Cardiac fibroblast (primary cell): ENCODE measurements around the gene SERF2.
"Not testable (repeated sequence)": the region's sequence is repeated elsewhere in the genome, so short reads cannot be mapped to it uniquely, and the experiment has no call there.

Source experiments
- DNase-seq, 2 donors: peaks; one replicate each; pipeline versions ENCODE4 v3.0.0 to v3.0.0-alpha.2; 2010; ENCODE audit warnings: low read depth in 2 of 2
- H3K4me3 ChIP-seq, 2 donors: replicated peaks in 1 of 2; 1 replicate in 1 of 2; 2 replicates in 1 of 2; pipeline ENCODE4 v1.5.1; 2011; ENCODE audit warnings: low read depth in 2 of 2, low read length in 2 of 2, mild to moderate bottlenecking in 2 of 2, moderate library complexity in 1 of 2
- TF ChIP-seq, protein P1 (sequence below): IDR thresholded peaks from one replicate; pipeline ENCODE4 v1.5.1; 2011; ENCODE audit warnings: low read depth, mild to moderate bottlenecking, low read length, inconsistent platforms

The SERF2 gene

DNA sequence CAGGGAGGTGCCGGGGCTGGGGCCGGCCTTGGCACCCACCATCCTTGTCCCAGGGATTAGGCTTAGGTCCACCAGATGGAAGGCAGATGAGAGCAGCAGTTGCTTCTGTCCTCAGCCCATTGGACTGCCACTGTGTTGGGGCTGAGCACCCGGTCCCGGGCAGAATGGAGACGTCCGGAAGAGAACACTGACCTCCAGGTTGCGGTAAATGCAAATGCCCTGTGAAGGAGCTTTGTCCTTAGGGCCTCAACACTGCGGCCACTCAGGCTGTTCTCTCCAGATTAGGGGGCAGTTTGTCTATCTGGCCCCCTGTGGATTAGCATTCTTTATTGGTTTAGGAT is 7.8 kb downstream of the SERF2 start, which contains the start of gene SERINC4:
TSS of gene SERINC4 (minus strand) at position 276 of the 341 bp plus-strand sequence. CDS start at position 42, 234 bp downstream.
- H3K4me3 ChIP-seq, result peak within 1 kb of the TSS; percentile 96
- TF ChIP-seq, protein P1, sequence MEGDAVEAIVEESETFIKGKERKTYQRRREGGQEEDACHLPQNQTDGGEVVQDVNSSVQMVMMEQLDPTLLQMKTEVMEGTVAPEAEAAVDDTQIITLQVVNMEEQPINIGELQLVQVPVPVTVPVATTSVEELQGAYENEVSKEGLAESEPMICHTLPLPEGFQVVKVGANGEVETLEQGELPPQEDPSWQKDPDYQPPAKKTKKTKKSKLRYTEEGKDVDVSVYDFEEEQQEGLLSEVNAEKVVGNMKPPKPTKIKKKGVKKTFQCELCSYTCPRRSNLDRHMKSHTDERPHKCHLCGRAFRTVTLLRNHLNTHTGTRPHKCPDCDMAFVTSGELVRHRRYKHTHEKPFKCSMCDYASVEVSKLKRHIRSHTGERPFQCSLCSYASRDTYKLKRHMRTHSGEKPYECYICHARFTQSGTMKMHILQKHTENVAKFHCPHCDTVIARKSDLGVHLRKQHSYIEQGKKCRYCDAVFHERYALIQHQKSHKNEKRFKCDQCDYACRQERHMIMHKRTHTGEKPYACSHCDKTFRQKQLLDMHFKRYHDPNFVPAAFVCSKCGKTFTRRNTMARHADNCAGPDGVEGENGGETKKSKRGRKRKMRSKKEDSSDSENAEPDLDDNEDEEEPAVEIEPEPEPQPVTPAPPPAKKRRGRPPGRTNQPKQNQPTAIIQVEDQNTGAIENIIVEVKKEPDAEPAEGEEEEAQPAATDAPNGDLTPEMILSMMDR, result no peak
- no peak for DNase-seq

DNA sequence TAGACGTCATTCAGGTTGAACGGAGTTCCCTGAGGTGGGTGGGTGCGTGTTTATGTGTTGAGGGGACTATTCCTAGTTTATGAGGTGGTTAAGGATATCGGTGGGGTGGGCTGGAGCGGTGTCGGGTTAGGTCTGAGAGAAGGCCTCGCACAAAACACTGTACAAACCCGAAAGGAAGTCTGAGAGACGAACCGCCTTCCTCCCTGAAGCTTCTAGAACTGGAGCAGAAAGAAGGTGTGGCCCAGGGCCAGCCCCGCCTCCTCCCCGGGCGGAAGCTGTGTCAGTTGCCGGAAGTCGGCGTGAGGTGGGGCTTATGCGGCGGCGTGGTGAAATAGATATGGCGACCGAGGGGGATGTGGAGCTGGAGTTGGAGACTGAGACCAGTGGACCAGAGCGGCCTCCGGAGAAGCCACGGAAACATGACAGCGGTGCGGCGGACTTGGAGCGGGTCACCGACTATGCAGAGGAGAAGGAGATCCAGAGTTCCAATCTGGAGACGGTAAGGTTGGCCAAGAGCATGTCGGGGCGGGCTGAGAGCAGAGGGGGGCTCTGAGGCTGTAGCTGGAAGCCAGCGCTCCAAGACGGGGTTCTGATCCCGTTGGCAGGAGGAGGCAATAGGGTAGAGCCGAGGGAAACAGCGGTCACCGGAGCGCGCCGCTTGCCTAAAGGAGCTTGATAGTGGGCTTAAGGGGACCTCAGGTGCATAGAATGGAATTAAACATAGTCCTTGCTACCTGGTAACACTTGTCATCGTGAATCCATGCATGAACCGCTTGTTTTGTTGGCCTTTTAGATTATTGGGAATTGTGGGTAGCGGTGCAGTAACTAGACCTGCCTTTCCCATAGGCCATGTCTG is 8.4 kb downstream of the SERF2 start, which contains the start of gene HYPK:
TSS of gene HYPK (plus strand) at position 314 of the 856 bp plus-strand sequence. CDS start at position 338, 24 bp downstream.
- TF ChIP-seq, protein P1, result no peak
- peak; percentile 89 to 93 for DNase-seq
- peak within 1 kb of the TSS; percentile 96 for H3K4me3 ChIP-seq

DNA sequence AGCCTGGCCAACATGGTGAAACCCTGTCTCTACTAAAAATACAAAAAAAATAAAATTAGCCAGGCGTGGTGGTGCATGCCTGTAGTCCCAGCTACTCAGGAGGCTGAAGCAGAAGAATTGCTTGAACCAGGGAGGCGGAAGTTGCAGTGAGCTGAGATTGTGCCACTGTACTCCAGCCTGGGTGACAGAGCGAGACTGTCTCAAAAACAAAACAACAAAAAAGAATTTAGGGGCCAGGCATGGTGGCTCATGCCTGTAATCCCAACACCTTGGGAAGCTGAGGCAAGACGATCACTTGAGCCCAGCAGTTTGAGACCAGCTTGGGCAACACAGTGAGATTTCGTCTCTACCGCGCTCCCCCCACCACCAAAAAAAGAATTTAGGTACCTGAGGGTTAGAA is 10.6 kb downstream of the SERF2 start:
- DNase-seq, H3K4me3 ChIP-seq: not testable (repeated sequence)

DNA sequence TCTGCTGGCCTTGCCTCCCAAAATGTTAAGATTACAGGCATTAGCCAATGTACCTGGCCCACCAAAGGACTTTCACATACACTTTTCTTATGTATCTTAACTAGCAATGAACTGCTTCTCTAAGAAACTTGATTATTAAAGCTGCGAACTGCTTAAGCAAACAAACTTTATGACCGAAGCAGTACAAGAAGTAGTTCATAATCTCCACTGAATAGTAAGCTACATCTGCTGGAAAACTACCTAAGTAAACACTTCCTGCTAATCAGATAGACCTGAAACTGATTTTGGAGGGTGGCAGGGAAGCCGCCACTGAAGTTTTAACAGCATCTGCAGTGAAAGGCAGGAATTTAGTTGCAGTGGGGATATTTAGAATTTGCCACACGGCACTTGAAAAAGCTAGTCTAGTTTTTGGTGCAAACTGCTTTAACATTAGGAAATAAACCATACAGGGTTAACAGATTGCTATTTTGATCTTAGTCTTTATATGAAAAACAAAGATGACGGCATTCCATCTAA is 16.4 kb downstream of the SERF2 start:
- DNase-seq, result no peak
- TF ChIP-seq, protein P1, result no peak
- no peak overlapping the region for H3K4me3 ChIP-seq

DNA sequence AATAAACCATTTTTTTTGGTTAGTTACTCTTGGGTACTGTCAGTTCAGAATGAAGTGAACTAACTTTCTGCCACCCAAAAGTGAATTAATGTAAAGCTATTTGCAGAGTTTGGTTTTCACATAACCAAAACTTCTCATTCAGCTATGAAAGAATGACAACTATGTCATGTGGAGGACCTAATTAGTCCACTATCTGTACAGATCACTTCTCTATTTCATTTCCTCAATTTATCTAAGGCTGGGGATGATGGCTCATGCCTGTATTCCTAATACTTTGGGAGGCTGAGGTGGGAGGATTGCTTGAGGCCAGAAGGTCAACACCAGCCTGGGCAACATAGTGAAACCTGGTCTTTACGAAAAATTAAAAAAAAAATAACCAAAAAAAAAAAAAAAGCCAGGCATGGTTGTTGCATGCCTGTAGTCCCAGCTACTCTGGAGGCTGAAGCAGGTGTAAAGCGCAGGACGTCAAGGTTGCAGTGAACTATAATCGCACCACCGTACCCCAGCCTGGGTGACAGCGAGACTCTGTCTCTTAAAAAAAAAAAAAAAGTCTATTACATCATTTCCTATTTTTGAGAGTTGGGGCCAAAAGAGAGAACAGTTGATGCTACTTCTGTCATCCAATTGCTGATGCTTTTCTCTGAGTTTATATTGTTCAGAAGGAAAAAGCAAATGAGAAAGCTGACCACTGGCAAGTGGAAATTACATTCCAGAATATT is 17.0 kb downstream of the SERF2 start:
- no peak overlapping the region for H3K4me3 ChIP-seq
- no peak for DNase-seq
- TF ChIP-seq, protein P1, result no peak

DNA sequence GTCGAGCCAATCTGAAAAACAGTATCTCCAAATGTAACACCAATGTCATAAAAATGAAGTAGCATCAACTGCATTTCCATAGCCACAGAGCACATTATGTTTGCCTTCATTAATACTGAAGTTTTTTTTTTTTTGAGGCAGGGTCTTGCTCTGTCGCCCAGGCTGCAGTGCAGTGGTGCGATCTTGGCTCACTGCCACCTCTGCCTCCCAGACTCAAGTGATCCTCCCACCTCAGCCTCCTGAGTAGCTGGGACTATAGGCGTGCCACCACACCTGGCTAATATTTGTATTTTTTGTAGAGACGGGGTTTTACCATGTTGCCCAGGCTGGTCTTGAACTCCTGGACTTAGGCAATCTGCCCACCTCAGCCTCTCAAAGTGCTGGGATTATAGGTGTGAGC is 22.9 kb downstream of the SERF2 start:
- not testable (repeated sequence) for DNase-seq, H3K4me3 ChIP-seq

DNA sequence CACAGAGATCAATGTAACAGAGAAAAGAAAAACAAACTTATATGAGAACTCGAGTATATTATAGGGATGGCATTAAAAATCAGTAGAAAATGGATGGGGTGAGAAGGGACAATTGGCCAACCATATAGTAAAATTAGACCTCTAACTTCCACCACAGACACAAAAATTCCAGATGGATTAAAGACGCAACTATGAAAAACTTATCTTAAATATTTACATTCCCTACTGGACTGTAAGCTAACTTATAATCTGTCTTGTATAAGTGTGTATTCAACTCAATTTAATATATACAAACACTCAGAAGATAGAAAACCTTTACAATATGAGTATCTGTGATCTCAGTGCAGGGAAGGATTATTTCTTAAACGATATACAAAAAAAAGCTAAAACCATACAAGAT is 29.4 kb downstream of the SERF2 start:
- no peak for DNase-seq
- H3K4me3 ChIP-seq, result no peak overlapping the region
- TF ChIP-seq, protein P1, result no peak
